Stimulated activated CD8-positive, alpha-beta memory T cell treated with anti-CD3 and anti-CD28 coated beads, Interleukin-12 subunit alpha, Interleukin-12 subunit beta, amount 100 ng/mL, for 4 hours (primary cell): ENCODE data around the gene SCMH1.

Experiments used
- DNase-seq: peaks from one replicate; pipeline ENCODE4 v3.0.0-alpha.2; 2020; ENCODE audit warnings: low read depth

The SCMH1 gene

DNA sequence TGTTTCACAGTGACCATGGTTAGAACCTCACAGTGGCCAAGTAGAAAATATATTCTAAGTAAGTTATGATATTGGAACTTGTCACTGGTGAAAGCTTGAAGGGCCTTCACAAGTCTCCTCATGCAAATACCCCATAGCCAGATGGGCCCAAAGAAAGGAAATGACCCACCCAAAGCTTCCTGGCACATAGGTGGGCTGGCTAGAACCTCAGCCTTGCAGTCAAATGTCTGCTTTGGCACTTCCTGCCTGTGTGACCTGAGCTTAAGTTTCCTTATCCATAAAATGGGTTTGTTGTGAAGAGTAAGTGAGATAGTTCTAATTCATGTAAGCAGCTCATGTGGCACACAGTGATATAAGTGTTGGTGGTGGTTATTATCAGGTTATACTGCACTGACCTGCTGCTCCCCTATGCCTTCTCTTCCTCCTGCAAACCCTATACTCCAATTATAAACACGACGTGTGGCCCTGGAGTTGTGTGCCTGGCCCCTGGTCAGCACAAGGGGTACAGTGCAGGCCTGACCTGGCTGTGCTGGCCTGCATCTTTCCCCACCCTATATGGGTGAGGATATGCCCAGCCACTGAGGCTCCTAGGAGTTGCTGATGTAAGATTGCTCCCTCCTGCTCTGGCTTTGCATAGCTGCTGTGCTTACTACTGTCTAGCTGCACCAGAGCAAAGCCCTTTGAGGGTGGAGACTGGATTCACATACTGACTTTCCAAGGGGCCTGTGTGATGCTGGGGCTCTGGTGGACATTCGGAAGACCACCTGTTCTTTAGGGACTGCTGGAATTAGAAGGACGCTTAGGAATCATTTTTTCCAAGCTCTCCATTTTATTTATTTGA, 215.9 kb downstream of the SCMH1 start:
- no peak for DNase-seq

- DNase-seq = no peak
Measured at GRCh38 chr1:41024953-41025352, 217.2 kb downstream of the SCMH1 start.

DNA sequence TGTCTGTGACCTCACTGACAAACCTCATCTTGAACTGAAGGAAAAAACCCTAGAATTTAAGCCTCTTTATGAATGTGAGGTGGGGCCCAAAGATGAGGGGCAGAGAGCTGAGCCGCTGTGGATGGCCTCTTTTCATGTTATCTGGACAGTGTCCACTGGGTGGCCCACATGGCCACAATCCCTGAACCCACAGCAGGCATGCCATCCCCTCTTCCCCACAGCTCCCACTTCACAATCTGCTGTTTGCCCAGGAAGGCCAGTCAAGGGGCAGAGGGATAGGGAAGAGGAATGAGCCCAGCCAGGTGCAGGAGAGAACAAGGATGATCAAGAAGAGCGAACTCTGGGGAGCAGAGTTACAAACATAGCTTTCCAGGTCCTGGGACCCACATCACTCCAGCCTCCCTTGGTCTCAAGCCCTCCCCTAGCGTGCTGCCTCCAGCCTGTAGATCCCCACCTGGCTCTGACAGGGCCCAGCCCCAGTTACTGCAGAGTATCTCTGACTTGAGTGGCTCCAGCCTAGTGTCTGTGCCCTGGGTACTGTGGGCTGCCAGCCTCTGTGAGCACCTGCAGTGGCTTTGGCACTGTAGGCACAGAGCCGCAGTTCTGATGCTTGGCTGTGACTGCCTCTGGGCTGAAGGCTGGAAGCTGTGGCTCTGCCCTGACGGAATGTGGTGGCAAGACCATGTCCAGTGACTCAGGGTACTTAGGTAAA, 218.7 kb downstream of the SCMH1 start:
- no peak for DNase-seq

DNA sequence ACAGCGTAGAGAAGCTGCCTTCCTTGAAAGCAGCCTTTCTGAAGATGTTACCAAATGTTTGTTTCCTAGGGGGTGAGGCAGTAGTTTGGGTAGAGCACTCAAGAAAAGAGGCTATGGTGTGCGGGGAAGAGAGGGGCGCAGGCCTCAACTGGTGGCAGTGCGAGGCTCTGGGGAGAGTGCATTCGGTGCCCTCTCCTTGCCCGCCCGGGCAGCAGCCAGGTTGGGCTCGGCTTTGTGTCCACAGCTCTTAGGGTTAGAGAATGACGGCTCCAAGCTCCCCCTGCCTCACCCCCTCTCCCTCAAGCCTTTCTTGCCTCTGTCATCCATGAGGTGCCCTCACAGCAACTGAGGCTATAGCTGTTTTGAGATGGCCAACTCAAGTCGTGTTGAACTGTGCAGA, 219.7 kb downstream of the SCMH1 start:
- no peak for DNase-seq

DNA sequence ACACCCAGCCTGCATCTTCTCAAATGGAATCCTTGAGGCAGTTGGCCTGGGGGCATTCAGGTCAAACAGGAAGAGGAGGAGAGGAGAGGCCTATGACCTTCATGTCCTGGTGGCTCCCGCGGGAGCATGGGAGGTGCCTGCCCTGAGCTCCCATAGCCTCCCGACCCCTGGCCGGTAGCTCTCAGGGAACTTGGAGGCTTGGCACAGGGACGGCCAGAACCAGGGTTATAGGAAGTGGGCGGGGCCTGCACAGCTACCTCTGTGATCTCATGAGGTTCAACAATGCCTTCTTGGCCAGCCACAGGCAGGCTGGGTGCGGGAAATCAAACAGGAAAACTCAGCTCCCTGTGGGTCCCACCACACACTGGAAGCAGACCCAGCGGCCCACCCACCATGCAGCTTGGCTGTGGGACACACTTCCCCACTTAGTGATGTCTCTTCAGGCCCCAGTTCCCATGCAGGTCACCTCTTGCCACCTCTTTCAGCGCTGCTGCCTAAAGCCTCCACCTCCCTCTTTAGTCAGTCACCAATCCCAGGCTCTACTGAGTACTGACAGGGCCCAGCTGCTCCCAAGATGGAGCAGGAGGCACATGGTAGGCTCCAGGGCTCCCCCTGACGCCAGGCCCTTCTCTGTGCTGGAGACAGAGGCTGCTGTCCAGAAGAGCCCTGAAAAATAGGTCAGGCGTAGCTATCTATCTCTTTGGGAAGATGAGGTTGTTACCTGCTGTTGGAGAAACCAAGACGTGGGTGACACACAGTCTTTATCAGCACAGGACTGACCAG, 220.4 kb downstream of the SCMH1 start, which contains the start of gene SLFNL1:
Gene SLFNL1 (minus strand): TSS at position 200 of the 783 bp plus-strand sequence. CDS start 1,065 bp downstream, outside the sequence.
- no peak for DNase-seq

DNA sequence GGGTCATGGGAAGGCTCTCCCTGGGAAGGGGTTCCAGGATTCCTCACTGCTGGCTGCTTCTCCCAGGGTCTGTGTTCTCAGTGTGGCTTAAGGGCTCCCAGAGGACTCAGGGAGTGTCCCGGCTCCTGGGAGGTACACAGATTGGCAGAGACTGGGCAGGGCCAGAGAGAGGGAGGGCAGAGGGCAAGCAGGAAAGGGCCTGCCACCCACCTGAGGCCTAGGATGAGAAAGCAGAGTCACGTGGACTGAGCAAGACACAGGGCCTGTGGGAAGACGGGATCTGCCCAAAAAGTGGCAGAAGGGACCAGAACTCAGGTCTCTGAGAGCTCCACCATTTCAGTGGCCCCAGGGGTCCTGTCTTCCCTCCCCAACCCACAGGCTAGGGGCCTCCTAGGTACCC, 221.5 kb downstream of the SCMH1 start:
- no peak for DNase-seq

GRCh38 chr1:41020109-41020576, 222.0 kb downstream of the SCMH1 start:
- no peak for DNase-seq

DNA sequence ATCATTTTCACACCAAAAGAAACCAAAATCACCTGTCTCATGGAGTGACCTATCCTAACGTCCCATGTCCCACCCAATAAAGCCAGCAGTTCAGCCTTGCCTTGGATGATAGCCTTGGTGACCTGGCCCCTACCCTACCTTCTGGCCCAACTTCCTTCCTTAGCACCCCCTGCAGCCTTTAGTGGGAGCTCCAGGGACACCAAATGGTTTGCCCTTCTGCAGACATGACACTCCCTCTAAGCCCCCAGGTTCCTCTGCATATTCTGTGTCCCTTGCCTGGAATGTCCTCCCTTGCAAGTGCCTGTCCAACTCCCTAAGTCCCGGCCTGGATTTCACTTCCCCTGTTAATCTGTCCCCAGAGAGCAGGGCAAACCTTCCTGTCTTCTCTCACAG, 222.8 kb downstream of the SCMH1 start:
- DNase-seq = no peak

DNA sequence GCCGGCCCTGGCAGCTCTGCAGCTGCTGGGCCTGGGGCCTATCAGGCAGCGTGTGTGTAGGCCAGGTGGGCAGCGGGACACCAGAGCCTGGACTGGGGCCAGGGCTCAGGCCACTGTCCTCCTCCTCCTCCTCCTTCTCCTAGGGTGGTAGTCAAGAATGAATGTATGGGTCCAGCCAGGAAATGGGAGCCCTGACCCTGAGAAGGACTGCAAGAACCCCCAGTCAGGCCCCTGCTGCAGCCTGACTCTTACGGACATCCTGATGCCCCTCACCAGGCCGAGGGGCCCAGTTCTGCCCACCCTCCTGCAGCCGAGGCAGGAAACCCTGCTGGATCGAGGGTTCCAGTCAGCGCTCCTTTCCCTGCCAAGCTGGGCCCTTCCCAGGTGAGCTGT, 224.1 kb downstream of the SCMH1 start:
- DNase-seq = no peak

DNA sequence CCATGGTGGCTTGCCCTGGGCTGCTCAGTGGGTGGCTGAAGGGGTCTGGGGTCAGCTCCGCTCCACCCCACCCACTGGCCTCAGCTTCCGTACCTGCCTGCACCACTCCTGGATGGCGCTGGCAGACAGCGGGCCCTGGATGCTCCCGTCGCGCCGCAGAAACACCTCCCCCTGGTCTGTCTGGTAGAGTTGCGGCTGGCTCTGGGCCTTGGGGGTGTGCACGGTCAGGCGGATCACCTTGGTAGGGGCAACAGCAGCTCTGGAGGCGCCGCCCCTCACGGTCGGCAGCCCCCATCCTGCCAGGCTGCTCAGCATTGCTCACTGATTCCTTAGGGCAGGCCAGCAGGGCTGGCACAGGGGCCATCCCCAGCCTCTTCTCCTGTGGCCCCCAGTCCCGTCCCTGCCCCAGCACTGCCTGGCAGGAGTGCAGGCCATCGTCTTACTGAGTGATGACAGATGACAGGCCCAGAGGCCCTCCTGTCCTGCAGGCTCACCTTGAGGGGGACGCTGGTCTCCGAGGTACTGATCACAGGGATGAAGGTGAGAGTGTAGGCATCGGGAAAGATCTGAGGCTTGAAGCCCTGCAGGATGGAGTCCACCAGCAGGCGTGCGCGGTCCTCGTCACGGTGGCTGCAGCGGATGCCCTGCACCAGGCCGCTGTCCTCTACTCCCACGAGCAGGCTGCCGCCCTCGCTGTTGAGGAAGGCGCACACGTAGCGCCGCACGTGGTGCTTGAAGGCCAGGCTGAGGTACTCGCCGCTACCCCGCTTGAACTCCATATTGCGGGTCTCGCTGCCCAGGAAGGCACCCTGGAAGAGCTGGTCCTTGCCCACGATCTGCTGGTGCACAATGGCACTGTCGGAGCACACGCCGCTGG, 224.7 kb downstream of the SCMH1 start:
- no peak for DNase-seq

DNA sequence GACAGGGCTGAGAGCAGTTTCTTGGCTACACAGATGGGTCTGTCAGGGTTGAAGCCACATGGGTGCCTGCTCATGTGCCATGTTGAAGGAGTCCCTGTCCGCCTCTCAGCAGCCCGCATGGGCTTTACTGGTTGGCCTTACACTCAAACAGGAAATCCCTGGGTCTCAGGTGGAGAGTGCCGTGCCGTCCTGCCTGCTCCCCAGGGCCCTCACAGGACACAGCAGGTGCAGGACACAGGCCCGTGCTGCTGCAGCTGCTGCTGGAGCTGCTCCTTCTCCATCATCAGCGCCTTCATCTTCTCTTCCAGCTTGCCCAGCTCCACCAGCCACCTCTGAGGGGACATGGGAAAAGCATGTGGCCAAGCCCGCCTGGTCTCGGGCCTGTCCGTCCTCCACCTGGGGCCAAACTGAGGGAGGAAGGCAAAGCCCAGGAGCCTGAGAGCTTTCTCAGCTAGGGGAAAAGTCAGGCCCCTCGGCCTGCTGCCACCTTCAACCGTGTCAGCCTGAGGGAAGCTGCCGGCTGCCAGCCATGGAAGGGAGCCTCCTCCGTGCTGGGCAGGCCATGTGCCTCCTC, 226.1 kb downstream of the SCMH1 start:
- no peak for DNase-seq

DNA sequence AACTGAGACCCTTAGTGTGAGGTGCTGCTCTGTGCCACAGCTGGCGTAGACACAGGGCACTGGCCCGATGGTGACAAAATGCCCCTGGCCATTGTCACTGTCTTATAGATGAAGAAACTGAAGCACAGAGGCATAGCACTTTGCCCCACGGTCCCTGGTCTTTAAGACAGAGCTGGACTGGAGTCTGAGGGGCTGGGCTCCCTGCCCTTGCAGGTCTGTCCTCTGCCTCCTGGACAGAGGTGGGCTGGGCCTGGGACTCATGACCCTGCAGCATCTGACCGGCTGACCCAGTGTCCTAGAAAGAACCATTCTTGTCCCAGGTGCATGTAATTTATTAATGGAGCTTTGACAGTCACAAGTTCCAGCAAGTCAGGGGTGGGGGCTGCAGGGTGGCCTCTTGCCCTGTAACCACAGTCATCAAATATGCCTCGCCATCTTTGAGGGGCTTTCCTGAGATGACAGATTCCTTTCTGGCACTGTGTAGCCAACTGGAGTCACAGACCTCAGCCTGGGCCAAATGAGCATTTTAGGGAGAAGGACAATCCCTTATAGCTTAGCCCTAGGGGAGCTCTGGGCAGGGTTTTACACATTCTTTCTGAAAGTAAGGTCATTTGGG, 226.7 kb downstream of the SCMH1 start:
- DNase-seq = no peak

DNA sequence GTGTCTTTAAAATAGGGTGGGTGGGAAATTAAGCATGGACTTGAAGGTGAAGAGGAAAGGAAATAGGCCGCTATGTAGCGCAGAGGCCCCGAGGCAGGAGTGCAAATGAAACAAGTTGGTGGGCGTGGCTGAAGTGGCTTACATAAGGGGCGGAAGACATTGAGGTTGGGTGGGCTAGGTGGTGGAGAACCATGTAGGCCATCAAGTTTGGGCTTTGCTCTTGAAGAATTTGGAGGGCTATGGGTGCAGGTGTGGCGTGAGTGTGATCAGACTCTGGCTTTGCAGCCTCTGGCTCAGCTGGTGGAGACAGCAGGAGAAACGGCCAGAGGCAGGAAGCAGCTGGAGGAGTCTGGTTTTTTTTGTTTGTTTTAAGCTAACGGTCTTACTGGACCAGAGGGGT, 227.2 kb downstream of the SCMH1 start:
- DNase-seq = no peak

DNA sequence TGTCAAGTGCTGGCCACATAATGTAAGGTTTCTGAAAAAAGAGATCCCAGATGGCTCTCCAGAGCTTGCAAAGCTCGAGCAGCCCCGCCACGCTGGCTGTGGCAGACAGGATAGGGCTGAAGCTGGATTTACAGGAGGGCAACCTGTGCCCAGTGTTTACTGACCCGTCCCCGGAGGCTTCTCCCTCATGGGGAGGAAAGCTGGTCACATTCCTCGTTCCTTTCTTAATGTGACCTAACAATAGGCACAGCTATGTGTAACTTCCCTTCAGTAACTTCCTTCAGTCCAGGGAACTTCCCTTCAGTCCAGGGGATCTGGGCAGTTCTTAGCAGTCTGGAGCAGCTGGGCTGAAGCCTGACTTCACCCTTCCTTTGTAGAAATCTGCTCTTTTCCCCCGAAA, 228.3 kb downstream of the SCMH1 start:
- no peak for DNase-seq

DNA sequence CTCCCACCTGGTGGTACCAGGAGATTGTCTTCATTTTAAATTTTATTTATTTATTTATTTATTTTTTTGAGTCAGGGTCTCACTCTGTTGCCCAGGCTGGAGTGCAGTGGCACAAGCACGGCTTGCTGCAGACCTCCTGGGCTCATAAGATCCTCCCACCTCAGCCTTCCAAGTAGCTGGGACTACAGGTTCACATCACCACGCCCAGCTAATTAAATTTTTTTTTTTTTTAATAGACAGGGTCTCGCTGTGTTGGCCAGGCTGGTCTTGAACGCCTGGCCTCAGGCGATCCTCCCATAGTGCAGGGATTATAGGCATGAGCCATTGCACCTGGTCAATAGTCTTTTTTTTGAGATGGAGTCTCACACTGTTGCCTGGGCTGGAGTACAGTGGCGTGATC, 229.1 kb downstream of the SCMH1 start:
- DNase-seq = no peak

DNA sequence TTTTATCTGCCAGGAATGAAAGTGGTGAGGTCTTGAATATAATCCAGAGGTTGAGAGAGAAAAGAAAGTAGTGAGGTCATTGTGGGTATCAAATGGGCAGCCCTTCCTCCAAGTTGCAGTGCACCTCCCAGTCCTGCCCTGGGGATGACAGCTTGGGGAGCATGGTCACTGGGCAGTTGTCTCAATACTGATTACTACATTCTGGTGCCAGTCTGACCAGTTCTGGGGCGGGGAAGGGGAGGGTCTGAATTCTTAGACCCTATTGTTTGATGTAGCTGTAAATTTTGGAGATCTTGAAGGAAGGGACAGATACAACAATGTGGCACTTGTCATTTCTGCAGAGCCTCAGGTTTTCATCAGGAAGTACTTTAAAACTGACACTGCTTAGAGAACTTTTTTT, 231.8 kb downstream of the SCMH1 start:
- no peak for DNase-seq

GRCh38 chr1:41009466-41009865, 232.6 kb downstream of the SCMH1 start:
- no peak for DNase-seq

DNA sequence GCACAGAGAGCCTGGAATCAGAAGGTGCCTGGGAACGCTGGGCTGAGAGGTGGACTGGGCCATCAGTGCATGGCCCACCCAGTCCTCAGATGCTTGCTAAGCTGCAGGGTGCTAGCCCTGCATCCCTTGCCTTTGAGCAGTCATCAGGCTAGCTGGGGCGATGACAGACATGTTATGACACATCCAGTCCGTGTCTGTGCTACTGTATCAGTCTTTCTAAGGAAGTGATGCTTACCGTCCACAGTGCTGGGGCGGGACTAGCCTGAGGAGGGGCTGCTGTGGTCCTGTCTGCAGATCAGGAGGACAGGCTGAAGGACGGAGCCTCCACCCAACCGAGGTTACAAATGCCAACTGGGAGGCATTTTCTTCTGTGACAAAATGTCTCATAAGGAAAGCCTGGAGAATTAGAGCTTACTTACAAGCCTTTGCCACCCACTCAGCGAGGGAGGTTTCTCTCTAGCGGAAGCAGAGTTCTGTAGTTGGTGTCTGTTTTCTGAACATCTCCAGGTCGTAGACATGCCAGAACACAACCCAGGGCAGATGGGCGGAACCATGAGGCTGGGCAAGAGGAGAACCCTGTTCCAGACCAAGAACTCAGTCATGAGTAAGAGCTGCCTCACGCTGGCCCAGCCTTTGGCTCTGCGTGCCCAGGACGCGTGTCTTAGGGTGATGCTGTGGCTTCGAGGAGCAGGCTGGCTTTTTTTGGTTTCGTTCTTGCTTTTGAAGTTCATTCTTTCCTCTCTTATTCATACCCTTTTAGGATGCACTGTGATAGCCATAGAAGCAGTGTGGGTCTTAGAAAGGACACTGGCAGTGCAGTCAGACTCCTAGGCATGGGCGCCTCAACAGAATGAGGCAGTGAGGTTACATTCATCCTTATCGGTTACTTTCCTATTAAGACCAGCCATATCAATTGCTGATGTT, 234.9 kb downstream of the SCMH1 start:
- DNase-seq = no peak

DNA sequence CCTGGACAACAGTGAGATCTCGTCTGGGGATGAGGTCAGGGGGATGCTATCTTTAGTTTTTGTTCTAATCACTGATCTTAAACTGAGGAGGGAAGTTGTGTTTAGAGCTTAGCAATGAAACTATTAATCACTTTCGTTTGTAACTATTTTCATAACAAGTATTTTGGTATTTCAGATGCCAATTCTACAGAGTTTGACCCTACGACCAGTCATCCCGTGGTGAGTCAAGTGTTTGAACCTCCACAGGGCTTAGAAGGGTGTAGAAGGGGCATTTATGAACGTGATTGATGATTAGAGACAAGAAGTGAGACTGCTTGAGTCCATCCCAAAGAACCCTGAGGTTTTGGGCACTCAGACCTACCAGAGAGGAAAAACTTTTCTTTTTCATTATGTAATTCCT, 236.2 kb downstream of the SCMH1 start:
- DNase-seq = no peak
